IPS-18a (cell line): ENCODE data around the gene PCSK2.
A peak's percentile ranks its signal among the peaks of the same experiment; 100 is the strongest.

Experiments used
- H3K27ac ChIP-seq: one replicate; pipeline ENCODE4 v1.5.1; 2013; ENCODE audit warnings: low read length
- H3K27me3 ChIP-seq: one replicate; pipeline ENCODE4 v1.6.1; 2013; ENCODE audit warnings: mild to moderate bottlenecking, low read length; ENCODE audit not compliant: control insufficient read depth, insufficient read depth
- H3K36me3 ChIP-seq: one replicate; pipeline ENCODE4 v1.6.1; 2013; ENCODE audit warnings: low read depth, low read length; ENCODE audit not compliant: control insufficient read depth
- H3K4me1 ChIP-seq: one replicate; pipeline ENCODE4 v1.6.1; 2013; ENCODE audit warnings: low read depth, low read length; ENCODE audit not compliant: control insufficient read depth
- H3K4me3 ChIP-seq: one replicate; pipeline ENCODE4 v1.5.1; 2013; ENCODE audit warnings: low read length
- H3K9ac ChIP-seq: one replicate; pipeline ENCODE4 v1.6.1; 2013; ENCODE audit warnings: mild to moderate bottlenecking, low read length, moderate library complexity
- H3K9me3 ChIP-seq: one replicate; pipeline ENCODE4 v1.6.1; 2013; ENCODE audit warnings: low read depth, low read length; ENCODE audit not compliant: control insufficient read depth

The PCSK2 gene

DNA sequence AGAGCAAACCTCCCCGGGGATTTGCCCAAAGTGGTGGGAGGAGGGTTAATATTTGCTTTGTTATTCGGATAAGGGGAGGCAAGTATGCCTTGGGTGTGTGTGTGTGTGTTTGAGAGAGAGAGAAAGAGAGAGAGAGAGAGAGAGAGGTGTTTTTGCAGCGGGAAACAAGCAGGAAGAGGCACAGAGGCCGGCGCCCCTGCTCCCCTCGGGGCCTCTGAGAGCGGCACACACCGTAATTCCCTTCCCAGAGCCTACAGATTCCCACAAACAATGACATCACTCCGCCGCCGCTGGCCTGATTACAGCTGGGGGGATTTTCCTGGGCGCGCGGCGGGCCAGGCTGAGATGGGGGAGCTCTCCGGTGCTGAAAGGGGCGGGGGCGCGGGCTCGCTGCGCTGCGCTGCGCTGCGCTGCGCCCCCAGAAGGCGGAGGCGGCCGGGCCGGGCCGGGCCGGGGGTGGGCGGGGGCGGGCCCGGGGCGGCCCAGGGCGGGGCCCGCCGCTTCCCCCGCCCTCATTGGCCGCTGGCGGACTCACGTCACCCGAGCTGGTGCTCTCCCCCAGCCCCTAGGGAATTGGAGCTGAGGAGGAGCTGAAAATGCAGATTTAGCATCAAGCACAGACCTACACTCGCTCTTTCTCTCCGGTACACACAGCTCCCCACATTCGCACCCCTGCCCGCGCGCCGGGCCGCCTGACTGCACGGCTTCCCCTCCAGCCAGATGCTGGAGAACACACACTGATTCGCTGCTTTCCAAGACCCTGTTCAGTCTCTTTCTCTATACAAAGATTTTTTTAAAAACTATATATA, at the start of gene PCSK2:
Gene PCSK2 (plus strand): TSS at position 631 of the 809 bp plus-strand sequence. CDS start 266 bp downstream, outside the sequence.
- no peaks in the 10 kb centered on the region for H3K9me3 ChIP-seq
- H3K9ac ChIP-seq = peak within 1 kb of the TSS; percentile 63
- peak within 1 kb of the TSS; percentile 83 for H3K4me3 ChIP-seq
- peaks cover 26% of the 10 kb centered on the region for H3K4me1 ChIP-seq
- H3K27me3 ChIP-seq = peaks cover 56% of the 10 kb centered on the region
- no peak within 1 kb of the TSS for H3K27ac ChIP-seq
- H3K36me3 ChIP-seq = no peaks in the 10 kb centered on the region

- Histone ChIP-seq H3K27me3 (no peaks in the 10 kb centered on the region), H3K4me1 (no peaks in the 10 kb centered on the region), H3K9me3 (no peaks in the 10 kb centered on the region), H3K27ac (no peak overlapping the region), H3K36me3 (no peaks in the 10 kb centered on the region), H3K4me3 (no peak overlapping the region), H3K9ac (no peak overlapping the region)
These were observed 49.5 kb upstream of the PCSK2 start for GRCh38 chr20:17177341-17177740.

- Histone ChIP-seq H3K27me3 (no peaks in the 10 kb centered on the region), H3K9me3 (no peaks in the 10 kb centered on the region), H3K27ac (no peak overlapping the region), H3K4me3 (no peak overlapping the region), H3K36me3 (no peaks in the 10 kb centered on the region), H3K4me1 (no peaks in the 10 kb centered on the region), H3K9ac (no peak overlapping the region)
These were observed 47.0 kb upstream of the PCSK2 start for GRCh38 chr20:17179840-17180239.

DNA sequence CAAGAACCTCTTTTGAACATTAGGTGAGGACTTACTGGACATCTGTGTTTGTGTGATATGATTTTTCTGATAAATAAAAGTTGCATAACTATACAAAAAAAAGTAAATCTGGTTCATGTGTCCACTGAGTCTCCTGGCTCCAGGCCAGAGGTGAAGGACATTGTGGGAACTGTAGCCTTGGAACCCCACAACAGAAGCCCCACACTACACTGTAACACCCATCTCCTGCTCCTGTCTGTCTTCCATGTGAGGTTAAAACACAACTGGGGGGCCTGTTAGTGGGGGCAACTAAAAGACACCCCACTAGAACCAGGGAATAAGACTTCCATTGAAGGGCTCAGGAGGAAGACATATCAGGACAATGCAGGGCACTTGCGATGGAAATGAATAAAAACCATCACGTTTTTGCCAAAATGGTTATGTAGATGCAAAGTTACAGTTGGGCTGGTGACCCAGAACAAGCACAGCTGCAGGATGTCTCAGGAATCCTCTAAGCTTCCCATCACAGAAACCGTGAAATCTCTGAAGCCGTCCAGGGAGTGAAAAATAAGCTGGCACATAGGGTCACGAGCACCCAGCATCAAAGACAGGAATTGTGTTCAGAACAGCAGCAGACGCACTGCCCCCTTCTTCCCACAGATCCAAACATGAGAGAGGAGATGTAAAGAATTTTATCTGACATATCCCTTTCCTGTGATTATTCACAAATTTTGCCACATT, 36.7 kb upstream of the PCSK2 start:
- no peak overlapping the region for H3K27ac ChIP-seq
- H3K9ac ChIP-seq = no peak overlapping the region
- H3K4me1 ChIP-seq = no peaks in the 10 kb centered on the region
- peaks cover under 1% of the 10 kb centered on the region for H3K9me3 ChIP-seq
- no peak overlapping the region for H3K4me3 ChIP-seq
- H3K36me3 ChIP-seq = no peaks in the 10 kb centered on the region
- H3K27me3 ChIP-seq = no peaks in the 10 kb centered on the region

DNA sequence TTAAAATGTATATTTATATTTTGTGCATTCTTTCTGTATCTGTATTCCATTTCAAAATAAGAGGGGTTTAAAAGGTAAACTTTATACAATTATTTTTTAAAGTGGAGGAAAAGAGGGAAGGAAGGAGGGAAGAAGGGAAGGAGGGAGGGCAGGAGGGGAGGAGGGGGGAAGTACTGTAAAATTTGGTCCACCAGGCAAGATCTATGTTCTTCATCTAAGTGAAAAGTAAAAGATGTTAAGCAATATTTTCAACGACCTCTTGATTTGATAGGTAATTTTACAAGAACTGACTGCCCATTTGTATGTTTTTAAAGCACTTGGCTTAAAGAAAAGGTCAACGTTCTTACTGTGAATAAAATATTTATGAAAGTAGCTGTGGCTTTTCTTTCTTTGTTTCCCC, 29.8 kb upstream of the PCSK2 start:
- H3K36me3 ChIP-seq = no peaks in the 10 kb centered on the region
- peaks cover 2% of the 10 kb centered on the region for H3K27me3 ChIP-seq
- H3K4me1 ChIP-seq = peaks cover under 1% of the 10 kb centered on the region
- no peak overlapping the region for H3K4me3 ChIP-seq
- no peak overlapping the region for H3K9ac ChIP-seq
- H3K9me3 ChIP-seq = no peaks in the 10 kb centered on the region
- no peak overlapping the region for H3K27ac ChIP-seq

- Histone ChIP-seq H3K4me1 (peaks cover 12% of the 10 kb centered on the region), H3K36me3 (no peaks in the 10 kb centered on the region), H3K27ac (no peak overlapping the region), H3K4me3 (peak overlapping the region; percentile 44), H3K27me3 (peaks cover 6% of the 10 kb centered on the region), H3K9me3 (no peaks in the 10 kb centered on the region), H3K9ac (no peak overlapping the region)
These were observed 24.8 kb upstream of the PCSK2 start for GRCh38 chr20:17202030-17202429.

GRCh38 chr20:17202673-17203072, 24.2 kb upstream of the PCSK2 start:
- H3K4me3 ChIP-seq = peak overlapping the region; percentile 44
- H3K9ac ChIP-seq = peak overlapping the region; percentile 18
- no peaks in the 10 kb centered on the region for H3K36me3 ChIP-seq
- H3K27ac ChIP-seq = no peak overlapping the region
- peaks cover 12% of the 10 kb centered on the region for H3K4me1 ChIP-seq
- peaks cover 6% of the 10 kb centered on the region for H3K27me3 ChIP-seq
- H3K9me3 ChIP-seq = no peaks in the 10 kb centered on the region

- Histone ChIP-seq H3K27me3 (peaks cover 6% of the 10 kb centered on the region), H3K36me3 (no peaks in the 10 kb centered on the region), H3K4me1 (peaks cover 12% of the 10 kb centered on the region), H3K4me3 (no peak overlapping the region), H3K27ac (no peak overlapping the region), H3K9me3 (no peaks in the 10 kb centered on the region), H3K9ac (no peak overlapping the region)
These were observed 21.6 kb upstream of the PCSK2 start for GRCh38 chr20:17205084-17205813.

DNA sequence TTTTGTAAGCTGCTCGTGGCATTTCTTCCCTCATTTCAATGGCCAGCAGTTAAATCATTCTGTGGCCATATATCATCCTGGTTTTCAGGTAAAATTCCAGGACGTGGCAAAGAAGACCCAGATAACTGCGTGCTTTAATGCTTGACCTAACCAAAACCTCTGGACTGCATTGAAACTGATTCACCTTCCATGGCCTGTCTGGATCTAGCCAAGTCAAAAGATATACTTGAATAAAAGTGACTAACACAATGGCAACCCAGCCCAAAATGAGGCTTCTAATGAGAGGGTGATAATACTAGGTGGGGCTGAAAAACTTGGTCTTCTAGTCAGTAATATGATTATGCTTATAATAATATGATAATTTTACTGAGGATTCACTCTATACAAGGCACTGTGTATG, 16.5 kb upstream of the PCSK2 start:
- Histone ChIP-seq H3K27ac (no peak overlapping the region), H3K9me3 (no peaks in the 10 kb centered on the region), H3K4me1 (no peaks in the 10 kb centered on the region), H3K4me3 (no peak overlapping the region), H3K27me3 (no peaks in the 10 kb centered on the region), H3K9ac (no peak overlapping the region), H3K36me3 (no peaks in the 10 kb centered on the region)

- no peak overlapping the region for H3K9ac ChIP-seq
- H3K4me3 ChIP-seq = no peak overlapping the region
- no peaks in the 10 kb centered on the region for H3K9me3 ChIP-seq
- H3K4me1 ChIP-seq = no peaks in the 10 kb centered on the region
- H3K27me3 ChIP-seq = no peaks in the 10 kb centered on the region
- H3K27ac ChIP-seq = no peak overlapping the region
- H3K36me3 ChIP-seq = no peaks in the 10 kb centered on the region
These were observed 15.9 kb upstream of the PCSK2 start for GRCh38 chr20:17210983-17211382.

GRCh38 chr20:17215167-17215566, 11.7 kb upstream of the PCSK2 start:
- Histone ChIP-seq H3K9me3 (no peaks in the 10 kb centered on the region), H3K27me3 (no peaks in the 10 kb centered on the region), H3K27ac (no peak overlapping the region), H3K4me1 (no peaks in the 10 kb centered on the region), H3K4me3 (no peak overlapping the region), H3K36me3 (no peaks in the 10 kb centered on the region), H3K9ac (no peak overlapping the region)
